ENCODE measurements around the gene PDC.
"Not testable (repeated sequence)": the region's sequence is repeated elsewhere in the genome, so short reads cannot be mapped to it uniquely, and the experiment has no call there.

Gene PDC

DNA sequence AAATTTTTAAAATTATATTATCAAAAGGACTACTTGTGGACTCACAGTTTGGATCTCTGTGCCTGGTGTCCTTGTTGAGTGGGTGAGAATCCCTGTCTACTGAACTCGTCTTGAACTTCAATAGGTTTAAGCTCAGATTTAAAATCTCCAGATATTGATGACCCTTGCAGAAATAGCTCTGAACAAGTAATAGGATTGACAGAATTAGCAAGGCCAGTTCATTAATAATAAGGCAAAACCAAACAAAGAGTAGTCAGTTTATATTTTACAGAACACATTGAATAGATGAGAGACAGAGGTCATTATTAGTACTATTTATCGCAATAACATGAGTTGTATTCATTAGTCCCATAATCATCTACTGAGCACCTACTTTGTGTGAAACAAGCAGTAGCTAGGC, at the start of gene PDC:
TSS of gene PDC (minus strand) at position 101 of the 400 bp plus-strand sequence. CDS start 11,655 bp downstream, outside the sequence.
- DNase-seq: no peak

DNA sequence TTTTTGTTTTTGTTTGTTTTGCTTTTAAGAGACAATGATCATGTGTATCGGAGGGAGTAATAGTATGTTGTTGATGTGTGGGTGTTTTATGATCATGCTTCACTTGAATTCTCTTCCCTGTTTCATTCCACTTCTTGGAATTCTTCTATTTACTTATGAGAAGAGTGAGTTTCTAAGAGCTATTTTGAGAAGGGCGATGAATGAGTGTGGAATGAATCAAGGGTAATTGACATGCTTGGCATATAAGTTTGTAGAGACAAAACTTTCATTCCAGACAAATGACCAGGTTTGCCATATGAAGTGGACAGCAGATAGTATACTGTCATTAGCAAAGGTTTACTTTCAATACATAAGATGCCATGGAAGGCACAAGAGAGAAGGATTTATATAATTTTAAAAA, 42.3 kb upstream of the PDC start:
- no peak for DNase-seq

DNA sequence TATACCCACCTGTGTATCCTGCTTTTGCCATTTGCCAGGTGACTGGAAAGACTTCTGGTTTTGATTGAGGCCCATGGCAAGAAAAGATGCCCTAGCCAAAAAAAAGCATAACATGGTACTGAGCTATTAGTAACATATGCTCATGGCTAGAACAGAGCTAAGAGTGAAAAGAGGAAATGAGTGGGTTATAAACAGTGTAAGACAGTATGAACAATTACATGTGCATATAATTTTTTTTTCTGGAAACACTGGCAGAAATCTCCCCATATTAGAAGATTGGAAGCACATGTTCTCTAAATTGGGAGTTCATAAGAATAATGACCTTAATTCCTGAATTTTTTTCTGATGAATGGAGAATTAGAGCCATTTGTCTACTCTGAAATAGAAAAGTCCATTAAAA, 41.2 kb upstream of the PDC start:
- no peak for DNase-seq

DNA sequence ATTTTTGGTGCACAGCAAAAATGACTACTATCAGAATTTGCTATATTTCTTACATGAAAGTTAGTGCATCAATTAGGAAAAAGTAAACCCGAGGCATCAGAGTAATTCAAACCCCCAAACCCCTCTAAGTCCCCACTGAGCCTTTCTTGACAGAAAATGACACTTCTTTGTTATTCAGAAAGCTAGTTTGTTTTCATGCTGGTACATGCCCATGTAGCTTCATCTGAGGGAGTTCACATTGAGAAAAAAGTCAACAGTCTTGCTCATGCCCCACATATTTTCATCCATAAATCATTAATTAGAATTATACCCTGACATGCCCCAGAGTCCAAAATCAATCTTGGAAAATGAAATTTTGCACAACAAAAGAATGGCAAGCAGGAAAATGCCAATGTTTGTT, 39.9 kb upstream of the PDC start:
- DNase-seq: no peak

DNA sequence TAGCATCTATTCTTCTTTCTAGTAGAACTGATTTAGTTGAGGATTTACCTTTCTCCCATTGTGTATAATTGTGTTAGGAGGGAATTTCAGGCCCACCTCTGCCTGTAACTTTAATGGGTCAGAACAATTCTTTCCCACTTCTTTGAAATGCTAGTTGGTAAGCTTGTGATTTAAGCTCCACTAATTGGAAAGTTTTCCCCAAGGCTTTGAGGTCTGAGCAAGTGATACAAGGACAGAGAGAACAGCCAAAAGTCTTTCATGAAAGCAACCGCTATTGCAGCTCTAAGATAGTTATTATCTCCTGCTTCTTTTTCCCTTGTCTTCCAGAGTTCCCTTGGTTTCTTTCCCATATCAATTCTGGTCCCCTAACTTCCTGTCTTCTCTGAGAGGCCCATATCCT, 38.7 kb upstream of the PDC start:
- DNase-seq: no peak

DNA sequence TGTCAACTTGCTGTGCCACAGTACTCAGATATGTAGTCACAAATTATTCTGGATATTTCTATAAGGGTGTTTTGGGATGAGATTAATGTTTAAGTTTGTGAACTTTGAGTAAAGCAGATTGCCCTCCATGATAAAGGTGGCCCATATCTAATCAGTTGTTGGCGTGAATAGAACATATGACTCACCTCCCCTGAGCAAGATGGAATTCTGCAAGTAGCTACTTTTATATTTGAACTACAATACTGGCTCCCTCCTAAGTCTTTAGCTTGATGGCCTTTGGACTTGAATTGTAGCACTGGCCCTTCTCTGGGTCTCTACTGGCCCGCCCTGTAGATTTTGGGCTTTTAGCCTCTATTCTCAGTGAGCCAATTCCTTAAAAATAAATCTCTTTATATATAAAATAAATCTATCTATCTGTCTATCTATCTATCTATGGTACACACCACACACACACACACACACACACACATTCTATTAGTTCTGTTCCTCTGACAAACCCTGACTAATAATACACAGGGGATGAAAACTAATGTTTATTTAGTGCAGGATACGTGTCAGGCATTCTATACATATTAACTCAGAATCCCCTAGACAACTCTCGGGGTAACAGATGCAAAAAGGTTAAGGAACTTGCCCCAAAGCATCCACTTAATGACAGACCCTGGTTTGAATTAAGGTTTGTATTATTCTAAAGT, 37.9 kb upstream of the PDC start:
- no peak for DNase-seq

DNA sequence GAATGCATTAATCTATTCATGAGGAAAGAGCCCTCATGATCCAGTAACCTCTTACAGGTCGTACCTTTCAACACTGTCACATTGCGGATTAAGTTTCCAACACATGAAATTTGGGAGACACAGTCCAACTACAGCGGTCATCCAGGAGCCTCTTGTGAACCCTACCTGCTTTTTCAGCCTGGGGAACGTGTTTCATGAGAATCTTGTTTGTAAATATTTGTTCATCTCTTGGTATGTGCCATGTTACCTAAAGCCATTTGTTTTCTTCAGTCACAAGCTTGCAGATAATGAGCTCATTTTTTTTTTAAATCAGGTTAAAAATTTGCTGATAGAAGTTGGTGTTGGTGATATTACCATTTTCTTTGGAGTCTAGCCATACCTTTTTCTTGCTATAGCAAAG, 37.2 kb upstream of the PDC start:
- no peak for DNase-seq

DNA sequence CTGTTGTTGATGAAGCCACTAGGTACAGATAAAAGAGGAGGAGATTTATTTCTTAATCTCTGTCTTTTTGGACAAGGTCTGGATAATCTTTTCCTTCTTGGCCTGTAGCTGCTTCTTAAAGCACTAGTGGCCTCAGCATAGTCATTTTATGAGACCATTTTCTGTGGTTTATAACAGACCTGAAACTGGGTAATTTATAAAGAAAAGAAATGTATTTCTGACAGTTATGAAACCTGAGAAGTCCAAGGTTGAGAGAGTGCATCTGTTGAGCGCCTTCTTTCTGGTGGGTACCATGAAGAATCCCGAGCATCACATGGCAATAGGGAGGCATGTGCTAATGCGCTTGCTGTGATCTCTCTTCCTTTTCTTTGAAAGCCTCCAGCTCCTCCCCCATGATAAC, 36.7 kb upstream of the PDC start:
- DNase-seq: peak; percentile 24

DNA sequence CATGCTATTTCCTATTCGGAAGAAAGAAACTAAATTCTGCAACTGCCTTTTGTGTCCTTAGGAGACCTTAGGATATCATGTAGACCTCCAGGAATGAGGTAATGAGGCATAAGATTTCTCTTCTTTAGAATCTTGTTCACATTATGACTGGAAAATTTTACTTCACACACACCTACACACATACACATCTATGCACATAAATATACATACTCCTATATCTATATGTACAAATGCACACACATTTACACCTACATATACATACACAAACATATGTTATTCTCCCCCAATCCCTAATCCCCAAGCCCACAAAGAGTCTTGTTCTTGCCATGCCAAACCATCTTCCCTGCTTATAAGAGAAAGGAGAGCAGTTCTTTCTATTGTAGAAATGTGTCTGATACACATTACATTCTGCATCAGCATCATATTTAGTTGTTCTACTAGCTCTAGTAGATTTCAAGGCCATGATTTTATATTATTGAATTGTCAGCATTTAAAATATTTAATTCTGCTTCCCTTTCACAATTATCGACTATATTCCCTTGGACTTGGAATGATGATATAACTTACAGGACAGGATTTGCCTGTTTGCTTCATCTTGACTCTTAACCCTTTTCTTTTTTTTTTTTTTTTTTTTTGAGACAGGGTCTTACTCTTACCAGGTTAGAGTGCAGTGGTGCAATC, 35.4 kb upstream of the PDC start:
- no peak for DNase-seq

DNA sequence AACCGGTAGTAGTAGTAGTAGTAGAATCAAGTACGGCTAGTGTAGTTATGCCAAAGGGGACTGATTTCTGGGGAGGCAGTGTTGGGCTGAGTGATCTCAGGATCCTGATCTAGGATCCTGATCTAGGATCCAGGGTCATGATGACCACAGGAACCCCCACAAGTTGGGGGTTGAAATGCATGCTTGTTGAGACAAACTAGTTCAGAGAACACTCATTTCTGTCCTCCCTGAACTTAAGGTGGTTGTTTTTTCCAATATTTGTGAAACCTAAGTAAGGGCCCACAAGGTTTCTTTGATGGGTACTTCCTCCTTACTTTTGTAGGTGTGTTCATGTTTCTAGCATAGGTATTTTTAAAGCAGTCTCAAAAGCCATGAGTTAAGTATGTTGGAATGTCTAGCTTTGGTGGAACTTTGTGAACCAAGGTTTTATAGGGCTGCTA, 33.9 kb upstream of the PDC start:
- no peak for DNase-seq

DNA sequence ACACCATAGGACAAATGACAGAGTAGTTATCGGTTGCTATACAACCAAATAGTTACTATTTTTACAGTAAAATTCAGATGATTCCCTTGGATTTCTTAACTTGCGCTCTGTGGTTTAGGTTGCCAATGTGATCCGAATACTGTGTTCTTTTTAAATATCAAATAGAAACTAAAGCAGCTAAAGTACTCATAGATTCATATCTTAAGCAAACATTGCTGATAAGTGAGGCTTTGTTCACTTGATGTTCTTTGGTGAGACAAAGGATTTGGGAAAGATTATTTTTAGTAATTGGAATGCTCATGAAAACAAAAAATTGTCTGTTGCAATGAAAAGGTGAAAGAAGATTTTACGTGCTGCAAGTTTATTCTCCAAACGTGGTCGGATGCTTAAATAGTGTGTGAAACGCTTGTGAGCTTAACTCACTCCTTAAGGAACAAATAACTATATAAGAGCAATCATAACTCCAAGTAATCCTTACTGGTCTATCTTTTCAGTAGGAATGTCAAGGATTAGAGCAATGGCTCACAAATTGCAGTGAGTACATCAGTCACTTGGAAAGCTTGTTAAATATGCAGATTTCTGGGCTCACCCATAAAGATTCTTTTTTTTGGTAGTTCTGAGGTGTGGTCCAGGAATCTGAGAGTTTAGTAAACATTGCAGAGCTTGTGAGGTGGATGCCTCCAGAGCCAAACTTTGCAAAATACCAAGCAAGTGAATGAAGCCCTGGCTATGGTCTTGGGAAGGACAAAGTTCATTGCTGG, 31.8 kb upstream of the PDC start:
- DNase-seq: no peak

DNA sequence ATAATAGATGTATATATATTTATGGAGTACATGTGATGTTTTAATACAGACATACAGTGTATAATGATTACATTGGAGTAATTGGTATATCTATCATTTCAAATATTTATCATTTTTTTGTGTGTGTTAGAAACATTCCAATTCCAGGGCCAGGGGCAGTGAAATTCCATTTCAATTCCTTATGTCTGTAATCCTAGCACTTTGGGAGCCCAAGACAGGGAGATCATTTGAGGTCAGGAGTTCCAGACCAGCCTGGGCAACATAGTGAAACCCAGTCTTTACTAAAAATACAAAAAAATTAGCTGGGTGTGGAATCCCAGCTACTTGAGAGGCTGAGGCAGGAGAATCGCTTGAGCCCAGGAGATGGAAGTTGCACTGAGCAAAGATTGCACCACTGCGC, 30.4 kb upstream of the PDC start:
- no peak for DNase-seq

DNA sequence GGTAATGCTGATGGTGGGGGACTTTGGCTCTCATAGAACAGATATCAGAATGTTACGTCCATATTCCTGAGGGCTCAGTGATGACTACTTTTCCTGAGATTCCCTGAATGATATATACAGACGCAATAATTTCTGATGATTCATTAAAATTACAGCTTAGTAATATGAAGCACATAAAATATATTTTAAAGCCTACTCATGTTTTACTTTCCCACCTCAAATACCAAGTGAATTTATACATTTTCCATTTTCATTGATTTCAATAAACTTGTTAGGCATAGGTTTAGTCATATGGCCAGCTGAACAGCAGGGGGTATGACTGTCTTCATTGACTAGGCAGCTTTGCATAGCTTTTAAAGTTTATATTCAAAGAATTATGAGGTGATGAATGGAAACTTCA, 26.2 kb upstream of the PDC start:
- DNase-seq: no peak

DNA sequence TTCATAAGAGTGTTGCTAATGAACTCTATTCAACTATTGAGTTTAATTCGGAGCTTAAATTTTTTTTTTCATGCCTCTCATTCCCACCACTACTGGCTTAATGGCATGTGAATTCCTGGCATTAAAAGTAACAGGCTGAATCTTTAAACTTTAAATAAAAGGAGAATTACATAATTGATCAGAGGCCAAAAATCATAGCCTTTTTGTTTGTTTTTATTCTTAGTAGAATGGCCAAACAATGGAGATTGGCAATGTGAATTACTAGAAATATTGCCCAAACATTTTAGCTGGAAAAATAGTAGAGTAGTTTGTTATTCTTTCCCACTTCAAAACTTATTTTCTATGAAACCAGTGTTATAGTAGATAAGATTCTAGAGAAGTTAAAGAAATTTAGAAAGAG, 25.1 kb upstream of the PDC start:
- DNase-seq: no peak

DNA sequence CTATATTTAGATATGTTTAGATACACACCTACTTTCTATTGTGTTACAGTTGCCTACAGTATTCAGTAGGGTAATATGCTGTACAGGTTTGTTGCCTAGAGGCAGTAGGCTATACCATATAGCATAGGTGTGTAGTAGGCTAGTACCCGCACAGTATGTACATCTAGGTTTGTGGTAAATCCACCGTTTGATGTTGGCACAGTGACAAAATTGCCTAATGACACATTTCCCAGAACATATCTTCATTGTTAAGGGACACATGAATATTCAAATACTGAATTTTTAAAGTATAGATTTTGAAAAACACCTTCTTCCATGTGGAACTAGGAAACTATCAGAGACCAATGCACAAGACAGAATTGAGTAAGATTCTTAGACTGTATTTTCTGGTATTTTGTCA, 22.6 kb upstream of the PDC start:
- DNase-seq: no peak

DNA sequence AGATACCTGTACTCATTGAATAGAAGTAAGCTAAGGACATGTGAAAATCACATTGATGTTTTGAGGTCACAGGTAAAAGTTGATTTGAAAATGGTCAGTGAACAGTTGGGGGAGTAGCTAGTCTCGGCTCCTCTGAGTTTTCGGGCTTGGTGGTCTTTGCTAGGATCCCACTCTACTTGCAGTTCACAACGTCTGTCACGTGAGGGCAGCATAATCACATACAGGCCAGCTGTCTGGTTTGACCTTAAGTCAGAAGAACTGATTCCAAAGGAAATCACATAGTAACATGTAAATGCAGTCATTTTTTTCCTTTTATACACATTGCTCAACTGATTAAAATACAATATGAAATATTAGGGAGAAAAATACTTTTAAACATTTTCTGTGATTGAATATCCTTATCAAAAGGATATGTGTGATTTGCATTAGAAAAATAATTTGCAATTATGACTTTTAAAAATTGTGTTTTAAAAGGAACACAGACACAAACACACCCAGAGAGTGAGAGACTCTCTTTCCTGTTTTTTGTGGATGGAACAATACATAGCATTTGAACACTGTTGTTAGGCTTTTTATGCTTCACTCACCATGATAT, 21.8 kb upstream of the PDC start:
- DNase-seq: peak; percentile 72

DNA sequence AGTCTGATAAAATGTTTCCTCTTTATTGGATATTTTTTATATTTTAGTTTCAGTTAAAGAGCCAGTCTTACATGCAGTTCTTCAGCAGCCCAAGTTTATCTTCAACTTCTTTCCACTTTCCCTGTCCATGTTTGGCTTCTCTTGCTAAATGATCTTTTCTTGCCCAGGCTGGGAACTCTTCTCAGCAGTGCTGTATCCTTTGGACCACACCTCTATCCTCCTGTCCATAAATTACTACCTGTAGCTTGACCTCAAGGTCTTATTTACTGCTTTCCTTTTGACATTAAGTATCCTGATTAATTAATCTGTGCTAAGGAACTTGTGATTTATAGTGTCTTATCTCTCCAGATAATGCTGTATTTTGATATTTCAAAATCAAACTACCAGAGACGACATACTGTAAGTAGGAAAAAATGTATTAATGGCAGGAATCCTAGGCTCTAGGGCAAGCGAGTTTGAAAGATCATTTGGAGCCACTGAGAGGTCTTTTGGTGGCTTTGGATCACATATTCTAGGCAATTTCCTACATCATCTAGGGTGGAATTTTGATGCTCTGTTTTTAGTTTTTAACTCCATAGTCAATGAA, 20.5 kb upstream of the PDC start:
- no peak for DNase-seq

DNA sequence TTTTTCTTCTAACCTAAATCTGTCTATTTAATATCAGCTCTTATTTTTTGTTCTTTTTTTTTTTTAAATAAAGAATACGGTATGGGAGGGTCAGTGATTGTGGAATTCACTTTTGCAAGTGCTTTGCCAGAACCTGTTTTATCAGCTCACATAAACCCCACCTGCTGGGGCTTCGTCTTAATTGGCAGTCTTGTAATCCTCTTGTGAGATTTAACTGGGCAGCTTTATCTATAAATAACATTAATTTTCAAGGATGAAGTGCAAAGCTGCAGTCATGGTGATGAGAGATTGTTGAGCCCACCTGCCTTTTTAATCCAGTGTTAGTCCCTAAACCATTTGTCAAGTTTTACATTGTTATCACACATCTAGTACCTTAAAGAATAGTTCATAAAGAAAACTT, 18.2 kb upstream of the PDC start:
- no peak for DNase-seq

DNA sequence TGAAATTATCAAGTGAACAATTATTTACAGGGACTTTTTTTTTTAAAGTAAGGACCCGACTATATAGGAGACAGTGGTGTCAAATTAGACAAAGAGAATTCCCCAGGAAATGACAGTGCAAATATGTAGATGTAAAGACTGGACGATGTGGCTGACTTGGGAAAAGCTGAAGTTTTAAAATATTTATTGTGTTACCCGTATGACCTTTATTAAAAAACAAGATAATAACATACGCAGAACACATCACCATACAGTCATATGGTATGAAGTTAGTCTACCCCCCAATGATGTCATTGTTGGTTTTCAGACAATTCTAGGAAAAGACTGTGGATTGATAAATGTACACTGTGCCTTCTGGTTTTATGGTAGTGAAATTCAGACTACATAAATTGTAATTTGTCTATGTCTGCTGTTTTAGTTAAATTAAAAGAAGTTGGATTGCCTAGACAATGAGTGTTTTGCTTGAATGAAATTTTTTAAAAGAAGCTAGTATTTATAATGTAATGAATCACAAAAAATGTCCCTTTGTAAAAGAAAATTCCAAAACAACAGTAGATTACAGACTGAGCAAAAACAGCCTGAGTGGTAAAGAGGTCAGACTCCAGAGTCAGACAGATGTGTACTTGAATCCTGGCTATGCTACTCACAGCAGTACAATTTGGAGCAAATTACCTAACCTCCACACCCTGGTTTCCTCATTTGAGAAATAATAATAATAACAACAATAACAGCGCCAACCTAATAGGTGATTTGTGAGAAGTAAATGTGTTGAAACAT, 15.5 kb upstream of the PDC start:
- no peak for DNase-seq

DNA sequence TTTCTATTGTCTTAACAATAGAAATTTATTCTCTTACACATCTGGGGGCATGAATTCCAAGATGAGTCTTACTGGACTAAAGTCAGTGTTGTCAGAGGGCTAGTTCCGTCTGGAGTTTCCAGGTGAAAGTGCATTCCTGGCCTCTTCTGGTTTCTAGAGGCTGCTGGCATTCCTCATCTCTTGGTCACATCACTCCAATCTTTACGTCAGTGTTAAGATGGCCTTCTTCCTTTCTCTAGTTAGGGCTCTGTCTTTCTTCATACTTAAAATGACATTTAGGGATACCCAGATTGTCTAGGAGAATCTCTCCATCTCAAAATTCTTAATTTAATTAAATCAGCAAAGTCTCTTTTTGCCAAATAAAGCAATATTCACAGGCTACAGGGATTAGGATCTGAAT, 13.3 kb upstream of the PDC start:
- DNase-seq: no peak

DNA sequence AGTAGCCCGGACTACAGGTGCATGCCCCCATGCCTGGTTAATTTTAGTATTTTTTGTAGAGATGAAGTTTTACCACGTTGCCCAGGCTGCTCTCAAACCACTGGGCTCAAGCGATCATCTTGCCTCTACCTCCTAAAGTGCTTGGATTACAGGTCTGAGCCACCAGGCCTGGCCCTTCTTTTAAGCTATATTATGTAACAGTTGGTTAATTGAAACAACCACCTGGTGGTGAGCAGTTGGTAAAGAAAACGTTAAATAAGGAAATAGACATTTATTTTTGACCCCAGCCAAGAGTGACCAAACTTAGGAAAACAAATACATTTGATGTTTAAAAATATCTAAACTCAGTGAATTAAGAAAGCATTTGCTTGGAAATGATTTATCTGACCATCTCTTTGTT, 12.1 kb upstream of the PDC start:
- no peak for DNase-seq

DNA sequence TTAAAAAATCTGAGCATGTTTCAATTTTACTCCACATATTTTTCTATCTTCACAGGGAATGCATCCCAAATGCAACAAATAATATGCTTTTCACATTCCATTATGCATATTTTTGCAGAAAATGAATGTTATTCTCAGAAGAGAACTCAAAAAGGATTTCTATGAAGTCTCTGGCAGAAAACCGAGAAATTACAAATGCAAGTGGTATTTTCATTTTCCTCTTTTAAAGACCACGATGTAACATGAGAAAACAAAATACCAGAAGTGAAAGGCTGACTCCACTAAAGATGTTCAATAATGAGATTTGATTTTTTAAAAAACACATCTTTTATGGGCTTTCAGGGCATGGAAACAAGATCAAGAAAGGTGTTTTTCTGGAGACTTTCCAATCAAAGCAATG, 5.0 kb upstream of the PDC start:
- no peak for DNase-seq

DNA sequence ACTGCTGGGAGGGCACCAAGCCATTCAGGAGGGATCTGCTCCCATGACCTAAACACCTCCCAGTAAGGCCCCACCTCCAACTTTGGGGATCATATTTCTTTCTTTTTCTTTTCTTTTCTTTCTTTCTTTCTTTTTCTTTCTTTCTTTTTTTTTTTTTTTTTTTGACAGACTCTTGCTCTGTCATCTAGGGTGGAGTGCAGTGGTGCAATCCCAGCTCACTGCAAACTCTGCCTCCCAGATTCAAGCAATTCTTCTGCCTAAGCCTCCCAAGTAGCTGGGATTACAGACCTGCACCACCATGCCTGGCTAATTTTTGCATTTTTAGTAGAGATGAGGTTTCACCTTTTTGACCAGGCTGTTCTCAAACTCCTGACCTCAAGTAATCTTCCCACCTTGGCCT, 4.6 kb upstream of the PDC start:
- not testable (repeated sequence) for DNase-seq
